Measurements from ENCODE around the gene RINT1.
"Not testable (repeated sequence)": the region's sequence is repeated elsewhere in the genome, so short reads cannot be mapped to it uniquely, and the experiment has no call there.

Gene RINT1

GRCh38 chr7:105531792-105532671 is at the start of gene RINT1:
TSS of gene RINT1 (plus strand) at chr7:105532201. CDS start at chr7:105532316, 115 bp downstream.
- peak; percentile 44 for DNase-seq (ENCODE audit: low read depth)

- DNase-seq (ENCODE audit: low read depth): no peak
These were observed 44.1 kb upstream of the RINT1 start for GRCh38 chr7:105487579-105488571.

- no peak for DNase-seq (ENCODE audit: low read depth)
These were observed 42.6 kb upstream of the RINT1 start for GRCh38 chr7:105489409-105489808.

GRCh38 chr7:105493196-105493922 is 38.6 kb upstream of the RINT1 start:
- DNase-seq (ENCODE audit: low read depth): no peak

- peak; percentile 92 for DNase-seq (ENCODE audit: low read depth)
These were observed 38.1 kb upstream of the RINT1 start for GRCh38 chr7:105493923-105494315.

- no peak for DNase-seq (ENCODE audit: low read depth)
These were observed 35.5 kb upstream of the RINT1 start for GRCh38 chr7:105496521-105496920.

GRCh38 chr7:105497016-105497415 is 35.0 kb upstream of the RINT1 start:
- DNase-seq (ENCODE audit: low read depth): no peak

GRCh38 chr7:105502173-105502572 is 29.8 kb upstream of the RINT1 start:
- no peak for DNase-seq (ENCODE audit: low read depth)

- DNase-seq (ENCODE audit: low read depth): no peak
These were observed 19.6 kb upstream of the RINT1 start for GRCh38 chr7:105512415-105512814.

- no peak for DNase-seq (ENCODE audit: low read depth)
These were observed 19.0 kb upstream of the RINT1 start for GRCh38 chr7:105512926-105513526.

GRCh38 chr7:105515610-105516009 is 16.4 kb upstream of the RINT1 start:
- DNase-seq (ENCODE audit: low read depth): not testable (repeated sequence)

GRCh38 chr7:105519353-105519752 is 12.6 kb upstream of the RINT1 start:
- DNase-seq (ENCODE audit: low read depth): no peak

GRCh38 chr7:105520620-105521019 is 11.4 kb upstream of the RINT1 start:
- not testable (repeated sequence) for DNase-seq (ENCODE audit: low read depth)

- no peak for DNase-seq (ENCODE audit: low read depth)
These were observed 10.8 kb upstream of the RINT1 start for GRCh38 chr7:105521027-105521716.

GRCh38 chr7:105521717-105522463 is 10.1 kb upstream of the RINT1 start, which contains the start of gene PUS7:
TSS of gene PUS7 (minus strand) at chr7:105522271. CDS start at chr7:105508512, 13,759 bp downstream.
- DNase-seq (ENCODE audit: low read depth): peak; percentile 31

GRCh38 chr7:105524423-105524822 is 7.6 kb upstream of the RINT1 start:
- DNase-seq (ENCODE audit: low read depth): not testable (repeated sequence)

GRCh38 chr7:105524840-105525239 is 7.2 kb upstream of the RINT1 start:
- no peak for DNase-seq (ENCODE audit: low read depth)

- not testable (repeated sequence) for DNase-seq (ENCODE audit: low read depth)
These were observed 4.3 kb upstream of the RINT1 start for GRCh38 chr7:105527737-105528136.

GRCh38 chr7:105530126-105530525 is 1.9 kb upstream of the RINT1 start:
- no peak for DNase-seq (ENCODE audit: low read depth)

GRCh38 chr7:105530546-105530945 is 1.5 kb upstream of the RINT1 start:
- DNase-seq (ENCODE audit: low read depth): no peak
